ENCODE results near the gene SSH2.

GRCh38 chr17:29825604-29826003, 104.4 kb downstream of the SSH2 start:
- no peak for TF ChIP-seq POLR2A (IDR thresholded peaks at IDR 0.05)
- no peak for TF ChIP-seq CTCF (IDR thresholded peaks at IDR 0.05)
